Dermis lymphatic vessel endothelial cell (primary cell): Measurements from ENCODE around the gene MRPS25. TPM values are rescaled to one million over a fixed set of nuclear protein-coding genes. Genes with fewer than 3 reads are reported as not detected.

Experiments used
- total RNA-seq: library from RNA; depleted of rRNA; stranded (reverse); fragments of >200 nt; gene quantifications from 2 replicates; pipeline ENCODE4 v1.2.1, GENCODE V29; 2014

MRPS25 gene
- total RNA-seq = 20.9 and 21.6 TPM in 2 replicates

DNA sequence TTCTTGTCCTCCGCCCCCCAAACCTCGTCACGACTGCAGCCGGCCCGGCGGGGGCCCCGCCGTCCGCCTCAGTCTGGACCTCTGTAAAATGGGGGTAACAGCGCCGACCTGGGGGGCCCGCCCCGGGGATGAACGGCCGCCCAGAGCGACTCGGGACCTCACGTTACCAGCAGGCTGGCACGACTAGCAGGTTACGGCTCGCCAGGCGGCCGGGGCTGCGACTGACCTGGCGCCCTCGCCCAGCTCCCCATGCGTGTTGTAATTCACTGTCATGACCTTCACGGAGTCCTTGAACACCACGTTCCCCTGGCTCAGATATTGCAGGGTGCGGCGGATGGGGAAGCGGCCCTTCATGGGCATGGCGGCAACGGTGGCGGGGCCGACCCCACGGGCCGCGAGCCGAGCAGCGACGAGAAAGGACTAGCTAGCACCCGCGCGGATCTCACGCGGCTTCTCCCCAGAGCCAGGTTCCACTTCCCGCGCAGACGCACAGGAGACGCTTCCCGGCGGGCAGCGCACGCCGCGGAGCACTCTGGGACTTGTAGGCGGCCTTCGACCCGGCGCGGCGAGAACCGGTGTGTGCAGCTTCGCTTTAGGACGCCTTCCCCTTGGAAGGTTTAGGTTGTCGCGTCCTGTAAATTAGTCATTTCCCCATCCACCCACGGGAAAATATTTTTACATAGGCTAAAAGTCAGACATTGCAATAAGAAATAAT lies at the start of gene MRPS25:
TSS of gene MRPS25 (minus strand) at position 481 of the 715 bp plus-strand sequence. CDS start at position 360, 121 bp downstream.

DNA sequence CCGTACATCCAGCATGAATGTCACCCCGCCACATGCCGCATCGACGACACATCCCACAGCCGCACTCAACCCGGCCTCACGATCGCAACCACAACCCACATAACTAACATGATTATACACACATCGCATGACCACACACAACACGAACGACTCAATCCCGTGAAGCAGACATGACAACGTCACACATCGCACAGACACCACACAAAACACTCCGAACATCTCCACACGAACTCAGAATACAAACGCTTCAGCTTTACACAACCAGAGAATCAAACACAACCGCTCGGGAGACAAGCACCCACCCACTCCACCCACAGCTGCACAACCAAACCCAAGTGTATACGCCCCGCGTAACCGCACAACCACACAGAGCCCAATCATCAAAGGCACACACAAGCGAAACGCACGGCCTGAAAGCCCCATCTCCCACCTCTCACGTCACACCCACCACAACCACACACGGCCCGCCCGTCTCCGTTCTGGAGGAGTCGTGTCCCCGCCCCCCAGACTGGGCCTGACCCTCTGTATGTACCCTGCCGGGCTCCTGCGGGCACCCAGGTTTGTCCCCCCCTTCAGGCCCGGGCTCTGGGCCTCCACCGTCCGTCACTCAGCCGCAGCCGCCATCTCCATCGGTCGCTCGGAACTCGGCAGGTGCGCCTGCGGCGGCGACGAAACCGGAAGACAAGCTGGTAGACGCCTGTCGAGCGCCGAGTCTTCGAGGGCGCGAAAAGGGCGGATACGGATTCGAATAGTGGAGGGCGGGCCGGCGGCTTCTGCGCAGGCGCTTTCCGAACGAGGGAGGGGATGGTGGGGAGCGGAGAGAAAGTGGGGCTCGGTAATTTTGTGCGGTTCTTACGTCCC lies 33.6 kb upstream of the MRPS25 start, which contains the start of gene RBSN:
TSS of gene RBSN (minus strand) at position 646 of the 861 bp plus-strand sequence. CDS start 3,028 bp downstream, outside the sequence.

Other genes with a start within 250 kb of the MRPS25 start
- gene FGD5, start 246.4 kb downstream of the MRPS25 start, total RNA-seq = 110 and 111 TPM in 2 replicates
- 21.9 and 22.4 TPM in 2 replicates for gene NR2C2, start 117.7 kb downstream of the MRPS25 start, total RNA-seq
- 19.0 and 23.6 TPM in 2 replicates for gene RBSN, start 33.8 kb upstream of the MRPS25 start, total RNA-seq
- 26.9 and 31.5 TPM in 2 replicates for gene CAPN7, start 140.9 kb upstream of the MRPS25 start, total RNA-seq